NCI-H2029 treated with DMSO at 0.1 percent for 48 hours (cell line): ENCODE results near the gene DHRS1.
"Not testable (repeated sequence)": the region's sequence is repeated elsewhere in the genome, so short reads cannot be mapped to it uniquely, and the experiment has no call there.

ENCODE experiments used
- DNase-seq: peaks from one replicate; lab custom pipeline; 2025; lab: John Stamatoyannopoulos, UW

Gene DHRS1

GRCh38 chr14:24327914-24328313 lies 28.3 kb upstream of the DHRS1 start:
- DNase-seq = not testable (repeated sequence)

GRCh38 chr14:24327303-24327702 lies 27.7 kb upstream of the DHRS1 start:
- DNase-seq = no peak

GRCh38 chr14:24325963-24326362 lies 26.4 kb upstream of the DHRS1 start:
- DNase-seq = no peak

GRCh38 chr14:24325041-24325530 lies 25.5 kb upstream of the DHRS1 start:
- no peak for DNase-seq

DNA sequence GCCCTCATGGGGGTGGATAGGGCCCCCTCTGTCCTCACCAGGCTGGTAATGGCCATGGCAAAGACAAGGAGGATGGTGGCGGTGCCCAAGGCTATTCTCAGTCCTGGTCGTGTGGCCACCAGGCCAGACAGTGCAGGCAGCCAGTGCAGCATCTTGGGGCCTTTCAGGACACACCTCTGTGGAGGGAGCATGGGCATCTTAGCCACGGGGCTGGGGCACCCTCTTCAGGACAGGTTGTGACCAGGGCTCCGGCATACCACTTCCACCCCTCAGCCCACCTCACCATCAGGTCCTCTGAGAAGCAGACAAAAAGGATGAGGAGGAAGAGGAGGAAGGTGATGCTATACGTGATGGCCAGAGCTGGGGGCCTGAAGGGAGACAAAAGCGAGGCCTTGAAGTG lies 24.4 kb upstream of the DHRS1 start:
- DNase-seq = no peak

DNA sequence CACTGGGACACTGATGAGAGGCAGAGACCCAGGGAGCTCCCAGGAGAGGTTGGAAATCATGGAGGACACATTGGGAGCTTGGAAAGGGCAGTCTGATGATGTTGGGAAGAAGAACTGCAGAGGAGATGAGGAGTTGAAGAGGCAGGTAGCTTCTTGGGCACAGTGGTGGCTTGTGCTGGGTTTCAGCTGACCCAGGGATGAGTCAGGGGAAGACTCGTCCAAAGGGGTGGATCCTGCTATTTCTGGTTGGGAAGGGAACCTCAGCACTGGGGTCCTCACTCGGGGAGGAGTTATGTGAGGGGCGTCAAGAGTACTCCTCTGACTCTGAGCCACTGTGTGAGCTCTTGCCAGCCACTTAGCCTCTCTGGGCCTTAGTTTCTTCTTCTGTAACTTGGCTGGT lies 23.8 kb upstream of the DHRS1 start:
- no peak for DNase-seq

DNA sequence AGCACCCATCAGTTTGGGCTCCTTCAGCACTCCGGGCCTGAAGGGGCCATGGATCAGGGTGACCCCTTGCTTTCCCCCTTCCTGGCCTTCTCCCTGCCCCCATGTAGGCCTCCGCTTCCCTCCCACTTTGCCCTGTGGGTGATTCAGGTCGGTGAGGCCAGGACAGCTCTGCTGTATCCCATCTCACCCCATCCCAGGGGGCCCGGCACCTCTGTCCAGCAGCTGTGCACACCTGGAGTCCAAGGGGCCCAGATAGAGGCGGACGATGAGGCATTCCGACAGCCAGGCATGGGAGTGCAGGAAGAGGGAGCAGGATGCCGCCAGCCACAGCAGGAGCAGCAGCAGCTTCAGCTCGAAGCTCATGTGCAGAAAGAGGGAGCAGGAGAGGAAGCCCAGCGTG lies 23.1 kb upstream of the DHRS1 start:
- no peak for DNase-seq

DNA sequence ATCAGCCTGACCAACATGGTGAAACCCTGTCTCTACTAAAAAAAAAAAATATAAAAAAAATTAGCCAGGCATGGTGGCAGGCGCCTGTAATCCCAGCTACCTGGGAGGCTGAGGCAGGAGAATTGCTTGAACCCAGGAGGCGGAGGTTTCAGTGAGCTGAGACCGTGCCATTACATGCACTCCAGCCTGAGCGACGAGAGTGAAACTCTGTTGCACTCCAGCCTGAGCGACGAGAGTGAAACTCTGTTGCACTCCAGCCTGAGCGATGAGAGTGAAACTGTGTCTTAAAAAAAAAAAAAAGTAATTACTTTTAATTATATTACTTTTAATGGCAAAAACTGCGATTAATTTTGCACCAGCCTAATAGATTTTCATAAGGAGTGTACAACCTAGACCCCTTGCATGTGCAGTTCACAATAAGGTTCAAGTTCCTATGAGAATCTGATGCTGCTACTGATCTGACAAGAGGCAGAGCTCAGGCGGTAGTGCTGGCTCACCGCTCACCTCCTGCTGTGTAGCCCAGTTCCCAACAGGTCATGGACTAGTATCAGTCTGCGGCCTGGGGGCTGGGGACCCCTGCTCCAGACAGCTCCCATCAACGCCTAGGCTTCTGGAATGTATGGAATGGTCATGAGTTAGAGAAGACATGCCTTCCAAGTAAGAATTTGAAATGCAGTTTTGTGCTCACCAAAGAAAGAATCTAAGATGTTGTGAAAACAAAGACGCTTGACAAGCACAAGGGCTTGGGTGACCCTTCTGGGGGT lies 21.8 kb upstream of the DHRS1 start:
- DNase-seq = no peak

- DNase-seq = no peak
Observed at GRCh38 chr14:24317141-24317928, 17.8 kb upstream of the DHRS1 start.

DNA sequence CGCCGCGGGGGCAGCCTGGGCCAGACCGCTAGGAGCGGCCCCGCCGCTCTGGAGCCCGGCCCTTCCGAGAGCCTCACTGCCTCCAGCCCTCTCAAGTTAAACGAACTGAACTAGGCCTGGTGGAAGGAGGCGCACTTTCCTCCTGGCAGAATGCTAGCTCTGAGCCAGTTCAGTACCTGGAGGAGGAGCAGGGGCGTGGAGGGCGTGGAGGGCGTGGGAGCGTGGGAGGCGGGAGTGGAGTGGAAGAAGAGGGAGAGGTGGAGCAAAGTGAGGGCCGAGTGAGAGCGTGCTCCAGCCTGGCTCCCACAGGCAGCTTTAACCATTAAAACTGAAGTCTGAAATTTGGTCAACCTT lies 17.0 kb upstream of the DHRS1 start:
- DNase-seq = no peak

GRCh38 chr14:24315807-24316596 lies 16.4 kb upstream of the DHRS1 start:
- DNase-seq = no peak

DNA sequence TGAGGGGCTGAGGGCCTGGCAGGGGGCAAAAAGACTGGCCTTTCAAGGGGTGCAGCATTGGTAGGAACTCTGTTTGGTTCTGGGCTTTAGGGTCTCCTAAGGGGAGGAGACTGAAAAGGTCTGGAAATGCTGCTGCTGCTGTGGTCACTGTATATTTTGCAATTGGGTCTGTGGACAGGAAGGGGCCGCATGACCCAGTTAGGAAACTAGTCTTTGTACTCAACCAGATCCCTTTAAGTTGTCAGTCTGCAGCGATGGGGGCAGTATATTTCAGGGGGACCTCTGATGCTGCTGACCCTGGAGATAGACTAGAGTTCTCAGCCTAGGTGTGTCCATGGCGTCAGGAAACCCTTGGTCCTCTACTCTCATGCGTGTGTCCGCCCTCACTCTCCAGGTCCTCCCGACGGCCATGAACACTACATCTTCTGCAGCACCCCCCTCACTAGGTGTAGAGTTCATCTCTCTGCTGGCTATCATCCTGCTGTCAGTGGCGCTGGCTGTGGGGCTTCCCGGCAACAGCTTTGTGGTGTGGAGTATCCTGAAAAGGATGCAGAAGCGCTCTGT lies 15.7 kb upstream of the DHRS1 start:
- no peak for DNase-seq

DNA sequence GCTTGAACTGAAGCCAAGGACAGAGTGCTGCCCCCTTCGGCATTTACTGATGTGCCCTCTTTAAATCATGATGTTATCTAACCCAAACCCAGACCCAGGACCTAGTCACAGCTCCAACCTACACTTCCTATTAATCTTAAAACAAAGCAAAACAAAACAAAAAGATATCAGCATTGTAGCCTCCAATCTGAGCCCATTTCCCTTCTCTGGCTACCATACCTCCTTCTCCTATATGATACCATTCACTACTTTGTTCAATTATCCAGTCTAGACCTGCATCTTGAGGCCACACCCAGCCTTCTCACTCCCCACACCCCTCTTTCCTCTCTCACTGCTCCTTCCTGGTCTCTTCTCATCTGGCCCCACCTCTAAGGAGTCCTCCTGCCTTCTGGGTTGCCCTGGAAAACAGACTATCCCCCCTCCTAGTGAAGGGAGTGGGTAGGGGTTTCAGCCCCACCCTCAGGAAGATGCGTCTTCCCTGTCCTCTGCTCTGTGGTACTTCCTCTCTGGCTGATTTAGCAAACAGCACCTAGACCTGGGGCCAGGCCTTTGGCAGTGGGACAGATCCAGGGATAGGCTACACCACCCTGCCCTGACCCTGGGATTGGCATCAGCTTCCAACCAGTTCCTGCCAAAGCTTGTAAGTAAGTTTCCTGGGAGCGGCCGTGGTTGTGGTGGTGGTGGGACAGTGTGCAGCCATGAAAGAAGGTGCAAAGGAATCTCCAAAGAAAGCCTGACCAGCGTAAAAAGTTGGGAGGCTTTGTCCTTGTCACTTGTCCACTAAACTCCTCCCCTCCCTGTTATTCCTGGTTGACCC lies 15.0 kb upstream of the DHRS1 start:
- no peak for DNase-seq

DNA sequence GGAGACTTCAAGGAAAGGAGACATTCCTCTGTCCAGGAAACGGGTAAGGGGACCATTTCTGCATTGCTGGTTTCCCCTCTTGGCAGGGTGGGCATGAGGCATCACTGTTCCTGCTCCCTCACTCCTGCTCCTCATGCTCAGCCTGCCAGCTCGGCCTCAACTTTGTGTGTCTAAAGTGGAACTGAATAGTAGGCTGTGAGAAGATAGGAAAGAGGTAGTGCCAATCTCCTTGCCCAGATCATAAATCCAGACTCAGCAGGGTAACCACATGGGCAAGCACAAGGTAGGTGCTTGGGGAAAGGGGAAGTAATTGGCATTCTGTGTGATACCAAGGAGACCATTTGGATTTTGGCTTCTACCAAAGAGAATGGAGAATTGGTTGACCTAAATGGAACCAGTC lies 14.3 kb upstream of the DHRS1 start:
- no peak for DNase-seq

DNA sequence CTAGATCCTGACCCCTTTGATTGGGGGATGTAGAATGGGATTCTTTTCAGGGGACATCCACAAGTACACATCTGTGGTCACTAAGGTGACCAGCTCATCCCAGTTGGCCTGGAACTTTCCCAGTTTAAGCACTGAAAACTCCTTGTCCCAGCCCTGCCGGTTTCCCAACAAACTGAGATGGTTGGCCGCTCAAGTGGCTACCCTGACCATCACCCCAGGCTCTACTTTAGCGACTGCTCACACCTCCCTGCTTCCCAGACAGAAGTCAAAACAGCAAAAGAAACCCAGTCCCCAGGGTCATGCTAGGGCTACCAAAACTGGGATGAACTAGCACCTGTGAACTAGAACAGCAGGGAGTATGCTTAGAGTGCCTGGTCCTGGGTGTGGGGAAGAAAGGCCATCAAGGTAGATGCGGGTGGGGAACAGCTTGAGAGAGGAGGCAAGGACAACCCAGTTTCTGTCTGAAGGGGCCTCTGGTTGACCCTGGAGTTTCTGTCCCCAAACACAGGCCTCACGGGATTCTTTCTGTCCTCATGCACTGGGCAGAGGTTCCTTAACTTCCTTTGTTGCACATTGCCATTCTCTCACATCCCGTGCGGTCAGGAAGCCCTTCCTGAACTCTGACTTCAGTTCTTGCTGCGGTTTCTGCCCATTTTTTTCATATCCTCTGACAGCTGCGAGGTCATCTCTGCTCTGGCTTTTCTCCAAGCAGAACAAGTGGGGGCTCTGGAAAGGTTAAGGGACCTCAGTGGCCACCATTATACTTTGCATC lies 13.3 kb upstream of the DHRS1 start:
- DNase-seq = no peak

- DNase-seq = no peak
Observed at GRCh38 chr14:24311837-24312615, 12.4 kb upstream of the DHRS1 start.

DNA sequence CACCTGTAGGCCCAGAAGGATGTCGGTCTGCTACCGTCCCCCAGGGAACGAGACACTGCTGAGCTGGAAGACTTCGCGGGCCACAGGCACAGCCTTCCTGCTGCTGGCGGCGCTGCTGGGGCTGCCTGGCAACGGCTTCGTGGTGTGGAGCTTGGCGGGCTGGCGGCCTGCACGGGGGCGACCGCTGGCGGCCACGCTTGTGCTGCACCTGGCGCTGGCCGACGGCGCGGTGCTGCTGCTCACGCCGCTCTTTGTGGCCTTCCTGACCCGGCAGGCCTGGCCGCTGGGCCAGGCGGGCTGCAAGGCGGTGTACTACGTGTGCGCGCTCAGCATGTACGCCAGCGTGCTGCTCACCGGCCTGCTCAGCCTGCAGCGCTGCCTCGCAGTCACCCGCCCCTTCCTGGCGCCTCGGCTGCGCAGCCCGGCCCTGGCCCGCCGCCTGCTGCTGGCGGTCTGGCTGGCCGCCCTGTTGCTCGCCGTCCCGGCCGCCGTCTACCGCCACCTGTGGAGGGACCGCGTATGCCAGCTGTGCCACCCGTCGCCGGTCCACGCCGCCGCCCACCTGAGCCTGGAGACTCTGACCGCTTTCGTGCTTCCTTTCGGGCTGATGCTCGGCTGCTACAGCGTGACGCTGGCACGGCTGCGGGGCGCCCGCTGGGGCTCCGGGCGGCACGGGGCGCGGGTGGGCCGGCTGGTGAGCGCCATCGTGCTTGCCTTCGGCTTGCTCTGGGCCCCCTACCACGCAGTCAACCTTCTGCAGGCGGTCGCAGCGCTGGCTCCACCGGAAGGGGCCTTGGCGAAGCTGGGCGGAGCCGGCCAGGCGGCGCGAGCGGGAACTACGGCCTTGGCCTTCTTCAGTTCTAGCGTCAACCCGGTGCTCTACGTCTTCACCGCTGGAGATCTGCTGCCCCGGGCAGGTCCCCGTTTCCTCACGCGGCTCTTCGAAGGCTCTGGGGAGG lies 11.3 kb upstream of the DHRS1 start, which contains the start of gene LTB4R:
TSS of gene LTB4R (plus strand) at position 857 of the 959 bp plus-strand sequence. CDS start 4,150 bp downstream, outside the sequence.
- DNase-seq = peak; percentile 47

DNA sequence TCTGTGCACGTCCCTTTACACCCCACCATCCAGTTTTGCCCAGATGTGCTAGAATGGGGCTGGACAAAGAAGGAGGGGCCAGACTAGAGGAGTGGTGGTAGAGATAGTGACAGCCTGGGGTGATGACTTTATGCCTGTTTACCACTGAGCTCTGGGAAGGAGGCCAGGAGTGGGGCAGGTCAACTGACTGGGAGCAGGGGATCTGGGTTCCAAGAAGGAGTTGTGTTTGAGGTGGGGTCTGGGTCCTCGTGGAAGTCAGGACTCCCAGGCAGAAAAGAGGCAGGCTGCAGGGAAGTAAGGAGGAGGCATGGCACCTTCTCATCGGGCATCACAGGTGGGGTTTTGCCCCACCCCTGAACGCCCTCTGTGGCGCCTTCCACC lies 10.7 kb upstream of the DHRS1 start:
- peak; percentile 35 for DNase-seq
